ENCODE data around the gene OR2T3. TPM values are rescaled to one million over a fixed set of nuclear protein-coding genes. Genes with fewer than 3 reads are reported as not detected.
"Not testable (repeated sequence)": the region's sequence is repeated elsewhere in the genome, so short reads cannot be mapped to it uniquely, and the experiment has no call there.

The OR2T3 gene
- total and polyA plus RNA-seq, 3 experiments from 2014 or later, result not detected

- H3K27me3 Mint-ChIP-seq, result not testable (repeated sequence)
These were observed 18.1 kb upstream of the OR2T3 start for GRCh38 chr1:248455045-248455444.

GRCh38 chr1:248456635-248457034, 16.5 kb upstream of the OR2T3 start:
- H3K9me3 ChIP-seq (ENCODE audit: low read length); H3K27ac Mint-ChIP-seq; DNase-seq; H3K27me3 ChIP-seq (ENCODE audit: insufficient read depth, low read length, poor library complexity, severe bottlenecking); POLR2A ChIA-PET; H3K9me3 Mint-ChIP-seq; H3K27me3 Mint-ChIP-seq; H3K36me3 ChIP-seq (ENCODE audit: insufficient read depth, low read length); H3K27ac ChIP-seq (ENCODE audit: low read depth, low read length); CTCF ChIA-PET; H3K4me1 ChIP-seq (ENCODE audit: insufficient read depth, low read length); H3K4me3 Mint-ChIP-seq; H3K36me3 Mint-ChIP-seq; H3K4me3 ChIP-seq (ENCODE audit: low read length); H3K4me1 Mint-ChIP-seq: not testable (repeated sequence)

More at GRCh38 chr1:248455045-248455444, 18.1 kb upstream of the OR2T3 start:
- H3K4me3 Mint-ChIP-seq; CTCF ChIA-PET; H3K4me1 ChIP-seq (ENCODE audit: insufficient read depth, low read length); H3K4me1 Mint-ChIP-seq; H3K36me3 ChIP-seq (ENCODE audit: insufficient read depth, low read length); H3K4me3 ChIP-seq (ENCODE audit: low read length); H3K27ac ChIP-seq (ENCODE audit: low read depth, low read length); POLR2A ChIA-PET; H3K9me3 ChIP-seq (ENCODE audit: low read length); H3K27ac Mint-ChIP-seq; H3K36me3 Mint-ChIP-seq; H3K9me3 Mint-ChIP-seq; H3K27me3 ChIP-seq (ENCODE audit: insufficient read depth, low read length, poor library complexity, severe bottlenecking); DNase-seq: not testable (repeated sequence)

GRCh38 chr1:248459117-248459516, 14.0 kb upstream of the OR2T3 start:
- CTCF ChIA-PET; DNase-seq; H3K9me3 ChIP-seq (ENCODE audit: low read length); H3K4me1 ChIP-seq (ENCODE audit: insufficient read depth, low read length); H3K4me1 Mint-ChIP-seq; H3K27ac Mint-ChIP-seq; H3K27me3 ChIP-seq (ENCODE audit: insufficient read depth, low read length, poor library complexity, severe bottlenecking); H3K36me3 Mint-ChIP-seq; H3K27ac ChIP-seq (ENCODE audit: low read depth, low read length); H3K36me3 ChIP-seq (ENCODE audit: insufficient read depth, low read length); H3K4me3 Mint-ChIP-seq; H3K4me3 ChIP-seq (ENCODE audit: low read length); H3K9me3 Mint-ChIP-seq; POLR2A ChIA-PET: not testable (repeated sequence)
- H3K27me3 Mint-ChIP-seq, result peaks cover 0 to 17% of the 10 kb centered on the region in 2 donors

GRCh38 chr1:248471154-248471553, 2.0 kb upstream of the OR2T3 start:
- no peak overlapping the region for H3K4me3 Mint-ChIP-seq
- no peak for DNase-seq
- ChIA-PET POLR2A (no interaction called here), CTCF (interaction anchor here (0.7 kb wide), 1 partner anchor 221 kb away, joined by 3 read pairs; no protein-coding TSS in a partner anchor)
- H3K27ac Mint-ChIP-seq, result no peak overlapping the region
- H3K36me3 Mint-ChIP-seq, result peaks cover 0 to 3% (median 0%) of the 10 kb centered on the region in 3 donors
- peaks cover 0 to 5% of the 10 kb centered on the region in 2 donors for H3K27me3 Mint-ChIP-seq
- H3K9me3 ChIP-seq (ENCODE audit: low read length), result no peaks in the 10 kb centered on the region
- H3K27me3 ChIP-seq (ENCODE audit: insufficient read depth, low read length, poor library complexity, severe bottlenecking), result no peaks in the 10 kb centered on the region
- no peaks in the 10 kb centered on the region for H3K4me1 ChIP-seq (ENCODE audit: insufficient read depth, low read length)
- H3K4me3 ChIP-seq (ENCODE audit: low read length), result no peak overlapping the region
- no peaks in the 10 kb centered on the region for H3K4me1 Mint-ChIP-seq
- no peak overlapping the region for H3K27ac ChIP-seq (ENCODE audit: low read depth, low read length)
- peaks cover 0 to 2% (median 0%) of the 10 kb centered on the region in 5 donors for H3K9me3 Mint-ChIP-seq
- H3K36me3 ChIP-seq (ENCODE audit: insufficient read depth, low read length), result no peaks in the 10 kb centered on the region

- H3K4me3 Mint-ChIP-seq; H3K27ac ChIP-seq (ENCODE audit: low read depth, low read length); H3K36me3 ChIP-seq (ENCODE audit: insufficient read depth, low read length); H3K4me1 ChIP-seq (ENCODE audit: insufficient read depth, low read length); H3K27me3 Mint-ChIP-seq; H3K36me3 Mint-ChIP-seq; POLR2A ChIA-PET; H3K4me3 ChIP-seq (ENCODE audit: low read length); H3K27me3 ChIP-seq (ENCODE audit: insufficient read depth, low read length, poor library complexity, severe bottlenecking); H3K9me3 Mint-ChIP-seq; H3K4me1 Mint-ChIP-seq; H3K9me3 ChIP-seq (ENCODE audit: low read length); DNase-seq: not testable (repeated sequence)
- peak overlapping the region in 1 of 8 donors; percentile 39 for H3K27ac Mint-ChIP-seq
- CTCF ChIA-PET, result interaction anchor here (0.7 kb wide), 1 partner anchor 220 kb away, joined by 3 read pairs; no protein-coding TSS in a partner anchor
These were observed 1.0 kb upstream of the OR2T3 start for GRCh38 chr1:248472111-248472510.

GRCh38 chr1:248475660-248476059, 2.5 kb downstream of the OR2T3 start:
- H3K36me3 ChIP-seq (ENCODE audit: insufficient read depth, low read length); H3K27me3 ChIP-seq (ENCODE audit: insufficient read depth, low read length, poor library complexity, severe bottlenecking); CTCF ChIA-PET; H3K4me1 ChIP-seq (ENCODE audit: insufficient read depth, low read length); H3K4me3 Mint-ChIP-seq; DNase-seq; H3K27ac Mint-ChIP-seq; H3K27ac ChIP-seq (ENCODE audit: low read depth, low read length); H3K9me3 ChIP-seq (ENCODE audit: low read length); H3K4me3 ChIP-seq (ENCODE audit: low read length); H3K27me3 Mint-ChIP-seq; POLR2A ChIA-PET; H3K4me1 Mint-ChIP-seq; H3K9me3 Mint-ChIP-seq; H3K36me3 Mint-ChIP-seq: not testable (repeated sequence)

GRCh38 chr1:248481686-248482579, 8.8 kb downstream of the OR2T3 start:
- peak overlapping the region; percentile 34 for H3K4me3 ChIP-seq (ENCODE audit: low read length)
- H3K27me3 Mint-ChIP-seq; H3K36me3 Mint-ChIP-seq; H3K9me3 ChIP-seq (ENCODE audit: low read length); H3K9me3 Mint-ChIP-seq; H3K27me3 ChIP-seq (ENCODE audit: insufficient read depth, low read length, poor library complexity, severe bottlenecking); H3K4me1 ChIP-seq (ENCODE audit: insufficient read depth, low read length); H3K27ac ChIP-seq (ENCODE audit: low read depth, low read length); H3K36me3 ChIP-seq (ENCODE audit: insufficient read depth, low read length); POLR2A ChIA-PET; CTCF ChIA-PET: not testable (repeated sequence)
- Mint-ChIP-seq H3K27ac (peak overlapping the region in 7 of 8 donors; percentile 73 to 91 (median 89)), H3K4me3 (peak overlapping the region; percentile 55 to 88 (median 85)), H3K4me1 (peaks cover 9 to 14% (median 12%) of the 10 kb centered on the region in 3 donors)
- DNase-seq, result peak in 2 of 5 donors; percentile 14 to 59

- H3K4me1 ChIP-seq (ENCODE audit: insufficient read depth, low read length); H3K9me3 ChIP-seq (ENCODE audit: low read length); H3K27ac Mint-ChIP-seq; H3K36me3 Mint-ChIP-seq; H3K4me1 Mint-ChIP-seq; H3K4me3 Mint-ChIP-seq; H3K9me3 Mint-ChIP-seq; H3K27ac ChIP-seq (ENCODE audit: low read depth, low read length); H3K36me3 ChIP-seq (ENCODE audit: insufficient read depth, low read length); H3K27me3 Mint-ChIP-seq; H3K27me3 ChIP-seq (ENCODE audit: insufficient read depth, low read length, poor library complexity, severe bottlenecking); POLR2A ChIA-PET; CTCF ChIA-PET; DNase-seq; H3K4me3 ChIP-seq (ENCODE audit: low read length): not testable (repeated sequence)
These were observed 15.1 kb downstream of the OR2T3 start, which contains the start of gene OR2T5 for GRCh38 chr1:248488289-248488688. Gene OR2T5 (plus strand): TSS chr1:248488589. CDS start chr1:248488589, 0 bp downstream.

Measured in CD8-positive, alpha-beta memory T cell (primary cell).